ENCODE measurements around the gene GOSR2.

- TF ChIP-seq CTCF (IDR thresholded peaks at IDR 0.05) (no peak), POLR2A (IDR thresholded peaks at IDR 0.05) (no peak)
Observed at GRCh38 chr17:46916211-46916610, 6.7 kb upstream of the GOSR2 start.

Data from tibial nerve (tissue), 3 donors.